Tibial artery (tissue), 4 donors: ENCODE measurements around the gene DDX4.
"Not testable (repeated sequence)": the region's sequence is repeated elsewhere in the genome, so short reads cannot be mapped to it uniquely, and the experiment has no call there.

Experiments
- DNase-seq, 2 donors: peaks; one replicate each; pipeline ENCODE4 v3.0.0-alpha.2; 2019
- H3K27ac ChIP-seq, 2 donors: fragments of 200-600 bp; sonication (generic) in 1 of 2; 1 replicate in 1 of 2; 2 replicates in 1 of 2; pipeline ENCODE4 v1.5.1; 2018 to 2019; ENCODE audit warnings: mild to moderate bottlenecking in 1 of 2
- H3K27me3 ChIP-seq, 2 donors: fragments of 200-600 bp; sonication (generic) in 1 of 2; one replicate each; pipeline versions ENCODE4 v1.5.1 to v1.6.0; 2016 to 2019
- H3K36me3 ChIP-seq, 3 donors: fragments of 200-600 bp; sonication (generic) in 2 of 3; one replicate each; pipeline ENCODE4 v1.5.1; 2016 to 2019; ENCODE audit warnings: mild to moderate bottlenecking in 2 of 3
- H3K4me1 ChIP-seq, 4 donors: fragments of 200-600 bp; sonication (generic) in 2 of 4; 1 replicate in 3 of 4; 2 replicates in 1 of 4; pipeline ENCODE4 v1.5.1; 2016 to 2019
- H3K4me3 ChIP-seq, 2 donors: fragments of 200-600 bp; sonication (generic) in 1 of 2; 1 replicate in 1 of 2; 2 replicates in 1 of 2; pipeline ENCODE4 v1.5.1; 2018 to 2019; ENCODE audit warnings: mild to moderate bottlenecking in 2 of 2
- H3K9me3 ChIP-seq, 3 donors: fragments of 200-600 bp; sonication (generic) in 1 of 3; one replicate each; pipeline ENCODE4 v1.5.1; 2016 to 2019
- intact Hi-C: fragments of 100-400 bp; cut with DNase I; formaldehyde crosslinking; loops from one replicate; pipeline ENCODE4 v1.15.0; 2023; ENCODE audit warnings: low total_unique reads
- TF ChIP-seq, protein P1 (sequence below), 2 experiments: fragments of 200-600 bp in 1 of 2; fragments of 450-650 bp in 1 of 2; IDR thresholded peaks; one replicate each; pipeline ENCODE4 v1.5.1; 2017 to 2019; ENCODE audit warnings: antibody characterized with exemption in 2 of 2, mild to moderate bottlenecking in 1 of 2, moderate library complexity in 1 of 2

The DDX4 gene

DNA sequence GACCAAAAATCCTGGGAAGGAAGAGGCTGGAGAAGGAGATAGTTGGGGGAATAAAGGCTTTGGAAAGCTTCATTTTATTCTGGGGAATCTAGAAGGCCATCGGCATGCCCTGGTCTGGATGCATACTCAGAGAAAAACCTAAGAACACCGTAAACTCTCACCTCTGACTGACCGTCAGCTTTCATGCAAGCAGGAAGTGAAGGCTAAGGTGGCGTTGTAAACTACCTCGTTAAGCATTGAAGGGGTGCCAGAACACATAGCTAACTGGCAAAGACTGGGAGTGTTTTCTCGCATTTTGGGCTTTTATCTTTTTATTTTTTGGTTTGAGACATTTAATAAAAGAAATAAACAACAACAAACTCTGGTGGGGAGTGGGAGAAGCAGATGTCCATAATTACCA is 23.1 kb upstream of the DDX4 start:
- Histone ChIP-seq H3K4me3 (no peak overlapping the region), H3K4me1 (peaks cover 0 to 21% (median 9%) of the 10 kb centered on the region in 4 donors), H3K27me3 (no peaks in the 10 kb centered on the region), H3K9me3 (no peaks in the 10 kb centered on the region), H3K27ac (no peak overlapping the region), H3K36me3 (no peaks in the 10 kb centered on the region)
- TF ChIP-seq, protein P1, sequence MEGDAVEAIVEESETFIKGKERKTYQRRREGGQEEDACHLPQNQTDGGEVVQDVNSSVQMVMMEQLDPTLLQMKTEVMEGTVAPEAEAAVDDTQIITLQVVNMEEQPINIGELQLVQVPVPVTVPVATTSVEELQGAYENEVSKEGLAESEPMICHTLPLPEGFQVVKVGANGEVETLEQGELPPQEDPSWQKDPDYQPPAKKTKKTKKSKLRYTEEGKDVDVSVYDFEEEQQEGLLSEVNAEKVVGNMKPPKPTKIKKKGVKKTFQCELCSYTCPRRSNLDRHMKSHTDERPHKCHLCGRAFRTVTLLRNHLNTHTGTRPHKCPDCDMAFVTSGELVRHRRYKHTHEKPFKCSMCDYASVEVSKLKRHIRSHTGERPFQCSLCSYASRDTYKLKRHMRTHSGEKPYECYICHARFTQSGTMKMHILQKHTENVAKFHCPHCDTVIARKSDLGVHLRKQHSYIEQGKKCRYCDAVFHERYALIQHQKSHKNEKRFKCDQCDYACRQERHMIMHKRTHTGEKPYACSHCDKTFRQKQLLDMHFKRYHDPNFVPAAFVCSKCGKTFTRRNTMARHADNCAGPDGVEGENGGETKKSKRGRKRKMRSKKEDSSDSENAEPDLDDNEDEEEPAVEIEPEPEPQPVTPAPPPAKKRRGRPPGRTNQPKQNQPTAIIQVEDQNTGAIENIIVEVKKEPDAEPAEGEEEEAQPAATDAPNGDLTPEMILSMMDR (IDR thresholded peaks at IDR 0.05): no peak
- DNase-seq: no peak
- intact Hi-C loops: no loop called here

- DNase-seq: no peak
- H3K4me3 ChIP-seq: no peak overlapping the region
- intact Hi-C loops: no loop called here
- H3K36me3 ChIP-seq: no peaks in the 10 kb centered on the region
- TF ChIP-seq, protein P1 (IDR thresholded peaks at IDR 0.05): no peak
- H3K27me3 ChIP-seq: no peaks in the 10 kb centered on the region
- H3K9me3 ChIP-seq: no peaks in the 10 kb centered on the region
- H3K27ac ChIP-seq: no peak overlapping the region
- H3K4me1 ChIP-seq: peaks cover 0 to 16% (median 8%) of the 10 kb centered on the region in 4 donors
Observed at GRCh38 chr5:55715519-55716078, 22.3 kb upstream of the DDX4 start.

- H3K27ac ChIP-seq, intact Hi-C loops, DNase-seq, H3K4me3 ChIP-seq, H3K9me3 ChIP-seq, H3K36me3 ChIP-seq, H3K27me3 ChIP-seq, H3K4me1 ChIP-seq: not testable (repeated sequence)
Observed at GRCh38 chr5:55719026-55719425, 18.8 kb upstream of the DDX4 start.

- Histone ChIP-seq H3K27ac (no peak overlapping the region), H3K4me3 (no peak overlapping the region), H3K36me3 (no peaks in the 10 kb centered on the region), H3K9me3 (no peaks in the 10 kb centered on the region), H3K4me1 (no peaks in the 10 kb centered on the region), H3K27me3 (no peaks in the 10 kb centered on the region)
- intact Hi-C loops: no loop called here
- TF ChIP-seq, protein P1 (IDR thresholded peaks at IDR 0.05): no peak
- DNase-seq: no peak
Observed at GRCh38 chr5:55720188-55720703, 17.6 kb upstream of the DDX4 start.

GRCh38 chr5:55724281-55724680 is 13.6 kb upstream of the DDX4 start:
- no peaks in the 10 kb centered on the region for H3K4me1 ChIP-seq
- no peaks in the 10 kb centered on the region for H3K9me3 ChIP-seq
- H3K27ac ChIP-seq: no peak overlapping the region
- no peaks in the 10 kb centered on the region for H3K36me3 ChIP-seq
- H3K4me3 ChIP-seq: no peak overlapping the region
- TF ChIP-seq, protein P1 (IDR thresholded peaks at IDR 0.05): no peak
- intact Hi-C loops: no loop called here
- no peaks in the 10 kb centered on the region for H3K27me3 ChIP-seq
- no peak for DNase-seq

DNA sequence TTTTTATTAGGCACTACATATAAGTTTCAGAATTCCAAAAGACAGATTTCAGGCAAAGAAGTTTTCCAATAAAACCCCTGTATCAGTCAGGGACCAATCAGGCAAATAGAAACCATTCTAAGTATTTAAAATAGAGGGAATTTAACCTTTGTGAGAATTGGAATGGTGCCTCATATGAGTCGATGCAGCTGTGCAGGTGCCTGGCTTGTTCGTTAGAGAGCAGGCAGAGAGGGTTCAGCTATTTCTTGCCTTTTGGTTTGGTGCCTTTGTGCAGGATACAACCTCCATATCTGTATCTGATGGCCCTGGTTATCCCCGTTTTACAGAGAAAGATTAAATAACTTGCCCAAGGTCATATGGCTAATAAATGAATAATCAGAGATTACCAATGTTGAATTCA is 6.0 kb upstream of the DDX4 start:
- no peaks in the 10 kb centered on the region for H3K4me1 ChIP-seq
- H3K27me3 ChIP-seq: no peaks in the 10 kb centered on the region
- H3K4me3 ChIP-seq: no peak overlapping the region
- TF ChIP-seq, protein P1 (IDR thresholded peaks at IDR 0.05): no peak
- no peak overlapping the region for H3K27ac ChIP-seq
- no peaks in the 10 kb centered on the region for H3K36me3 ChIP-seq
- no peak for DNase-seq
- no peaks in the 10 kb centered on the region for H3K9me3 ChIP-seq
- intact Hi-C loops: no loop called here
